ENCODE results near the gene SLC50A1. TPM values are rescaled to one million over a fixed set of nuclear protein-coding genes. Genes with fewer than 3 reads are reported as not detected.

SLC50A1 gene
- total and polyA plus RNA-seq, 9 of the 15 experiments (the other 6 are each of a cell fraction or from before 2014, with no cell fraction given) = 46.5 to 132 (median 91.9) TPM

- TF ChIP-seq ZNF592 (IDR thresholded peaks at IDR 0.05) = peak; percentile 89
- no peak for TF ChIP-seq BCOR (IDR thresholded peaks at IDR 0.05)
- no peak for TF ChIP-seq ZNF146 (CRISPR knock-in tag; IDR thresholded peaks at IDR 0.05; ENCODE audit: unreplicated experiment)
- no peak for TF ChIP-seq CBFA2T3 (IDR thresholded peaks at IDR 0.05)
- TF ChIP-seq, protein P1, sequence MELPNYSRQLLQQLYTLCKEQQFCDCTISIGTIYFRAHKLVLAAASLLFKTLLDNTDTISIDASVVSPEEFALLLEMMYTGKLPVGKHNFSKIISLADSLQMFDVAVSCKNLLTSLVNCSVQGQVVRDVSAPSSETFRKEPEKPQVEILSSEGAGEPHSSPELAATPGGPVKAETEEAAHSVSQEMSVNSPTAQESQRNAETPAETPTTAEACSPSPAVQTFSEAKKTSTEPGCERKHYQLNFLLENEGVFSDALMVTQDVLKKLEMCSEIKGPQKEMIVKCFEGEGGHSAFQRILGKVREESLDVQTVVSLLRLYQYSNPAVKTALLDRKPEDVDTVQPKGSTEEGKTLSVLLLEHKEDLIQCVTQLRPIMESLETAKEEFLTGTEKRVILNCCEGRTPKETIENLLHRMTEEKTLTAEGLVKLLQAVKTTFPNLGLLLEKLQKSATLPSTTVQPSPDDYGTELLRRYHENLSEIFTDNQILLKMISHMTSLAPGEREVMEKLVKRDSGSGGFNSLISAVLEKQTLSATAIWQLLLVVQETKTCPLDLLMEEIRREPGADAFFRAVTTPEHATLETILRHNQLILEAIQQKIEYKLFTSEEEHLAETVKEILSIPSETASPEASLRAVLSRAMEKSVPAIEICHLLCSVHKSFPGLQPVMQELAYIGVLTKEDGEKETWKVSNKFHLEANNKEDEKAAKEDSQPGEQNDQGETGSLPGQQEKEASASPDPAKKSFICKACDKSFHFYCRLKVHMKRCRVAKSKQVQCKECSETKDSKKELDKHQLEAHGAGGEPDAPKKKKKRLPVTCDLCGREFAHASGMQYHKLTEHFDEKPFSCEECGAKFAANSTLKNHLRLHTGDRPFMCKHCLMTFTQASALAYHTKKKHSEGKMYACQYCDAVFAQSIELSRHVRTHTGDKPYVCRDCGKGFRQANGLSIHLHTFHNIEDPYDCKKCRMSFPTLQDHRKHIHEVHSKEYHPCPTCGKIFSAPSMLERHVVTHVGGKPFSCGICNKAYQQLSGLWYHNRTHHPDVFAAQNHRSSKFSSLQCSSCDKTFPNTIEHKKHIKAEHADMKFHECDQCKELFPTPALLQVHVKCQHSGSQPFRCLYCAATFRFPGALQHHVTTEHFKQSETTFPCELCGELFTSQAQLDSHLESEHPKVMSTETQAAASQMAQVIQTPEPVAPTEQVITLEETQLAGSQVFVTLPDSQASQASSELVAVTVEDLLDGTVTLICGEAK (IDR thresholded peaks at IDR 0.05) = peak; percentile 100
- TF ChIP-seq, protein P1 (CRISPR knock-in tag; IDR thresholded peaks at IDR 0.05) = no peak
- no peak; the same call in 1 of the 2 replicates for TF ChIP-seq CHCHD3 (CRISPR knock-in tag; IDR thresholded peaks at IDR 0.05)
- no peak for TF ChIP-seq ZNF444 (CRISPR knock-in tag; IDR thresholded peaks at IDR 0.05)
- TF ChIP-seq ZBTB26 (CRISPR knock-in tag; IDR thresholded peaks at IDR 0.05) = no peak
- no peak for TF ChIP-seq NFYB (IDR thresholded peaks at IDR 0.05; ENCODE audit: extremely low read depth, insufficient read length)
- no peak for TF ChIP-seq ZBTB33 (CRISPR knock-in tag; IDR thresholded peaks at IDR 0.05)
Measured at GRCh38 chr1:155139895-155140629, 4.4 kb downstream of the SLC50A1 start, which contains the start of gene DPM3 (continued).

Data from K562 (cell line).